BE2C (cell line): ENCODE measurements around the gene HK1.

Experiments
- DNase-seq: peaks from one replicate; pipeline ENCODE4 v3.0.0-alpha.2; 2020
- H3K27me3 ChIP-seq: fragments of 250-450 bp; sonication (Bioruptor Pico); 2 replicates; pipeline ENCODE4 v1.5.1; 2020; ENCODE audit warnings: mild to moderate bottlenecking
- H3K36me3 ChIP-seq: fragments of 250-450 bp; sonication (Bioruptor Pico); 2 replicates; pipeline ENCODE4 v1.5.1; 2020; ENCODE audit warnings: mild to moderate bottlenecking
- H3K4me1 ChIP-seq: fragments of 250-450 bp; sonication (Bioruptor Pico); 2 replicates; pipeline ENCODE4 v1.5.1; 2020
- H3K4me3 ChIP-seq: 2 replicates; pipeline ENCODE4 v1.5.1; 2011; ENCODE audit warnings: low read depth, low read length
- H3K9me3 ChIP-seq: fragments of 250-450 bp; sonication (Bioruptor Pico); 2 replicates; pipeline ENCODE4 v1.5.1; 2020
- TF ChIP-seq, protein P1 (sequence below): IDR thresholded peaks from 2 replicates; pipeline ENCODE4 v1.5.1; 2012; ENCODE audit warnings: mild to moderate bottlenecking, low read depth, low read length

The HK1 gene

DNA sequence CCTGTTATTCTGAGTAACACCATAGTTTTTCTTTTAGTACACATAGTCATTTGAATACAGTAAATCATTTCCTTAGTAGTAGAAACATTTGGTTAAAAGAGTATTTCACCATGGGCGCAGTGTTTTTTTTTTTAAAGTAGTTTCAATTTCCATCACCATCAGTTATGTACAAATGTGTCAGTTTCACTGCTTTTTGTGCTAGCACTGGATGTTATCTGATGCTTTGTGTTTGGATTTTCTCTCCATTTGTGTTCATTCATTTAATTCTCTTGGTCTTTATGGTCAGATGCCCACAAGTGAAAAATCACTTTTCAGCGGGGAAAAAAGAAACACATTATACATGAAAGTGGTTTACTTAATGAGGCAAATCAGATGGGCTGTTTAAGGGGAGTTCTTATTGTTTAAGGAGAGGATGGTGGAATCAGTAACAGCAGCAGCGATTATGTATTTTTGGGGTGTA, 16.0 kb upstream of the HK1 start:
- H3K36me3 ChIP-seq: no peaks in the 10 kb centered on the region
- DNase-seq: no peak
- no peaks in the 10 kb centered on the region for H3K4me1 ChIP-seq
- H3K4me3 ChIP-seq: no peak overlapping the region
- H3K27me3 ChIP-seq: no peaks in the 10 kb centered on the region
- TF ChIP-seq, protein P1, sequence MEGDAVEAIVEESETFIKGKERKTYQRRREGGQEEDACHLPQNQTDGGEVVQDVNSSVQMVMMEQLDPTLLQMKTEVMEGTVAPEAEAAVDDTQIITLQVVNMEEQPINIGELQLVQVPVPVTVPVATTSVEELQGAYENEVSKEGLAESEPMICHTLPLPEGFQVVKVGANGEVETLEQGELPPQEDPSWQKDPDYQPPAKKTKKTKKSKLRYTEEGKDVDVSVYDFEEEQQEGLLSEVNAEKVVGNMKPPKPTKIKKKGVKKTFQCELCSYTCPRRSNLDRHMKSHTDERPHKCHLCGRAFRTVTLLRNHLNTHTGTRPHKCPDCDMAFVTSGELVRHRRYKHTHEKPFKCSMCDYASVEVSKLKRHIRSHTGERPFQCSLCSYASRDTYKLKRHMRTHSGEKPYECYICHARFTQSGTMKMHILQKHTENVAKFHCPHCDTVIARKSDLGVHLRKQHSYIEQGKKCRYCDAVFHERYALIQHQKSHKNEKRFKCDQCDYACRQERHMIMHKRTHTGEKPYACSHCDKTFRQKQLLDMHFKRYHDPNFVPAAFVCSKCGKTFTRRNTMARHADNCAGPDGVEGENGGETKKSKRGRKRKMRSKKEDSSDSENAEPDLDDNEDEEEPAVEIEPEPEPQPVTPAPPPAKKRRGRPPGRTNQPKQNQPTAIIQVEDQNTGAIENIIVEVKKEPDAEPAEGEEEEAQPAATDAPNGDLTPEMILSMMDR: no peak
- no peaks in the 10 kb centered on the region for H3K9me3 ChIP-seq

DNA sequence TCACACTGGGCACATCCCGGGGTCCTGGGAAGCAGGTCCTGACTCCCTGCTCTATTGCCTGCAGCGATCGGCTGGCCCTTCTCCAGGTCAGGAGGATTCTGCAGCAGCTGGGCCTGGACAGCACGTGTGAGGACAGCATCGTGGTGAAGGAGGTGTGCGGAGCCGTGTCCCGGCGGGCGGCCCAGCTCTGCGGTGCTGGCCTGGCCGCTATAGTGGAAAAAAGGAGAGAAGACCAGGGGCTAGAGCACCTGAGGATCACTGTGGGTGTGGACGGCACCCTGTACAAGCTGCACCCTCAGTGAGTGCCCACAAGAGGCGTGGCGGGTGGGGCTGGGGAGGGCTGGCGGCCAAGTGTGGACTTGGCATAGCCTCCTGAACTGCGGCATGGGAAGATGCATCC, 12.8 kb upstream of the HK1 start:
- TF ChIP-seq, protein P1: no peak
- no peaks in the 10 kb centered on the region for H3K27me3 ChIP-seq
- DNase-seq: no peak
- H3K4me1 ChIP-seq: no peaks in the 10 kb centered on the region
- no peak overlapping the region for H3K4me3 ChIP-seq
- no peaks in the 10 kb centered on the region for H3K36me3 ChIP-seq
- no peaks in the 10 kb centered on the region for H3K9me3 ChIP-seq

DNA sequence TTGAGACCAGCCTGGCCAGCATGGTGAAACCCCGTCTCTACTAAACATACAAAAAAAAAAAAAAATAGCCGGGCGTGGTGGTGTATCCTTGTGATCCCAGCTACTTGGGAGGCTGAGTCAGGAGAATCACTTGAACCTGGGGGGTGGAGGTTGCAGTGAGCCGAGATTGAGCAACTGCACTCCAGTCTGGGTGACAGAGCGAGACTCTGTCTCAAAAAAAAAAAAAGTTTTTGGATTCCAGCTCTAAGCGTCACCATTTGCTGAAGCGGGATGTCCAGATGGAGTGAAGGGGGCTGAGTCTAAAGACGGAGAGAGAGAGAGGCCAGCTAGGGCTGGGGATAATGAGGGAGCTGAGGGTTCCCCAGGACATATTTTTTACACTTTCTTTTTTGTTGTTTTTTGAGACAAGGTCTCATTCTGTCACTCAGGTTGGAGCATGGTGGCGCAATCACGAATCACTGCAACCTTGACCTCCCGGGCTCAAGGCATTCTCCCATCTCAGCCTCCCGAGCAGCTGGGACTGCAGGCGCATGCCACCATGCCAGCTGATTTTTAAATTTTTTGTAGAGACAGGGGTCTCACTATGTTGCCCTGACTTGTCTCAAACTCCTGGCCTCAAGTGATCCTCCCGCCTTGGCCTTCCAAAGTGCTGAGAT, 9.4 kb upstream of the HK1 start:
- no peaks in the 10 kb centered on the region for H3K9me3 ChIP-seq
- H3K4me3 ChIP-seq: no peak overlapping the region
- H3K36me3 ChIP-seq: no peaks in the 10 kb centered on the region
- H3K4me1 ChIP-seq: no peaks in the 10 kb centered on the region
- no peaks in the 10 kb centered on the region for H3K27me3 ChIP-seq
- TF ChIP-seq, protein P1: no peak
- no peak for DNase-seq

DNA sequence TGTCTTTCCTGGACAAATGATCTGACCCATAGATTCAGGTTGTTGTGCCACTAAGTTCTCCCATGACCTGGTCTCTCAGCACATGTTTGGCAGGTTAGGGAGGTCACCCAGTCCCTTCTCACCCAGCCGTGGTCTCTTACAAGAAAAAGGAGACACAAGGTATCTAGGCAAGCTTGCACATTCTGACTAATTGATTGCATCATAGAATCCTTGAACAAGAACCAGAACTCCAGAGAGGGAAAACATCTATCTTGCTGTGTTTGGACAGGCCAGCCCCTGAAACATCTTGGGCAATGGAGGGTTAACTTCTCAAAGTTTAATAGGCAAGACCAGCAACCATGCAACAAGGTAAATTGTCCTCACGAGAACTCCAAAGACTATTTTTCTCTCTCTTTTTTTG, 8.5 kb upstream of the HK1 start:
- no peak overlapping the region for H3K4me3 ChIP-seq
- no peak for DNase-seq
- H3K9me3 ChIP-seq: no peaks in the 10 kb centered on the region
- H3K36me3 ChIP-seq: no peaks in the 10 kb centered on the region
- TF ChIP-seq, protein P1: no peak
- H3K4me1 ChIP-seq: no peaks in the 10 kb centered on the region
- H3K27me3 ChIP-seq: no peaks in the 10 kb centered on the region

DNA sequence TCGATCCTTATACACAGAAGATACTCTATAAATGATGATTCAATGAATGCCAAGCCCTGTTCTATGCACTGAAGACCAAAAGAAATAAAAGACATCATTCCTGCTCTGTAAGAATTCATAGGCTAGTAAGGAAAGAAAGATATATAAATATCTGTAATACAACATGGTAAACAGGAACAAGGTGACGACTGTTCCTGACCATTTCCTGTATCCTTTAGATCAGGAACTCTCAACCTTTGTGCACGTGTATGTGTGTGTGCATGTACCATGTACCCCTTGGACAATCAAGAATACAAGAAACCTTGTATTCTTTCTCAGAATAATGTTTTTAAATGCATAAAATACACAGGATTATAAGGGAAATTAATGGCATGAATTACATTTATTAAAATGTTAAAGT, 7.3 kb upstream of the HK1 start:
- Histone ChIP-seq H3K27me3 (no peaks in the 10 kb centered on the region), H3K36me3 (no peaks in the 10 kb centered on the region), H3K4me3 (no peak overlapping the region), H3K4me1 (no peaks in the 10 kb centered on the region), H3K9me3 (no peaks in the 10 kb centered on the region)
- TF ChIP-seq, protein P1: no peak
- no peak for DNase-seq

DNA sequence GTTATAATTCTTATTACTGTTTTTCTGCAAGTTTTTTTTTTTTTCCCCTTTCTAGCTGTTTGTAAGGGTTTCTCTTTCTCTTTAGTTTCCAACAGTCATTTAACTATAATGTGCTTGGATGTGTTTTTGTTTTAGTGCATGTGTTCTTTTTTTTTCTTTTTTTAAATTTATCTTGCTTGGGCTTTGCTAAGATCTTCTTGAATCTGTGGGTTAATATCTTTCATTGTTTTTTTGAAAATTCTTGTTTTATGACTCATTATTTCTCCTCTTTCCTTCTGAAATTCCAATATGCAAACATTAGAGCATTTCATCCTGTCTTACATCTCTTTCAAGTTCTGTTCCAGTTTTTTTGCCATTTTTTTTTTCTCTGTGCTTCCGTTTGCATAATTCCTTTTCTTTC, 5.7 kb upstream of the HK1 start:
- no peaks in the 10 kb centered on the region for H3K9me3 ChIP-seq
- TF ChIP-seq, protein P1: no peak
- H3K4me1 ChIP-seq: no peaks in the 10 kb centered on the region
- DNase-seq: no peak
- no peaks in the 10 kb centered on the region for H3K27me3 ChIP-seq
- H3K36me3 ChIP-seq: no peaks in the 10 kb centered on the region
- no peak overlapping the region for H3K4me3 ChIP-seq
